BE2C (cell line): ENCODE data around the gene PPP2R5E.
A peak's percentile ranks its signal among the peaks of the same experiment; 100 is the strongest.
"Not testable (repeated sequence)": the region's sequence is repeated elsewhere in the genome, so short reads cannot be mapped to it uniquely, and the experiment has no call there.

ENCODE experiments used
- DNase-seq: peaks from one replicate; pipeline ENCODE4 v3.0.0-alpha.2; 2020
- H3K27me3 ChIP-seq: fragments of 250-450 bp; sonication (Bioruptor Pico); 2 replicates; pipeline ENCODE4 v1.5.1; 2020; ENCODE audit warnings: mild to moderate bottlenecking
- H3K36me3 ChIP-seq: fragments of 250-450 bp; sonication (Bioruptor Pico); 2 replicates; pipeline ENCODE4 v1.5.1; 2020; ENCODE audit warnings: mild to moderate bottlenecking
- H3K4me1 ChIP-seq: fragments of 250-450 bp; sonication (Bioruptor Pico); 2 replicates; pipeline ENCODE4 v1.5.1; 2020
- H3K4me3 ChIP-seq: 2 replicates; pipeline ENCODE4 v1.5.1; 2011; ENCODE audit warnings: low read depth, low read length
- H3K9me3 ChIP-seq: fragments of 250-450 bp; sonication (Bioruptor Pico); 2 replicates; pipeline ENCODE4 v1.5.1; 2020
- TF ChIP-seq, protein P1 (sequence below): IDR thresholded peaks from 2 replicates; pipeline ENCODE4 v1.5.1; 2012; ENCODE audit warnings: mild to moderate bottlenecking, low read depth, low read length

Gene PPP2R5E

DNA sequence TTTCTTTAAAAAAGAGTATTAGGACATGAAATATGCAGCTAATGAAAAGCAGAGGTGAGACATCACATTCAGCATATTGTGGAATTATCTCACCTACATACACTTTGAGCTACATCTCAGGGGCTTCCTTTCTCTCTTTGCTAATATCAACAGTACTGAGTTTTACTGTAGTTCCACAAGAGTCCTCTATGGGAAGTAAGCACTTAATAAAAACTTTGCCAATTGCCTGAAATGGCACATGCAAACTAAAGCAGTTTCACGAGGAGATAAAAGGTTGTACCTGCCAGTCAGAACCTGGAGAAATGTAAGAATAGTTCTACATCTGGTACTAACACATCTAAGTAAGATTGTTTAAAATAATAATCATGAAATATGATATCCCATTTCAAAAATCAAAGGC is 150.9 kb downstream of the PPP2R5E start:
- no peak overlapping the region for H3K4me3 ChIP-seq
- H3K9me3 ChIP-seq: no peaks in the 10 kb centered on the region
- TF ChIP-seq, protein P1, sequence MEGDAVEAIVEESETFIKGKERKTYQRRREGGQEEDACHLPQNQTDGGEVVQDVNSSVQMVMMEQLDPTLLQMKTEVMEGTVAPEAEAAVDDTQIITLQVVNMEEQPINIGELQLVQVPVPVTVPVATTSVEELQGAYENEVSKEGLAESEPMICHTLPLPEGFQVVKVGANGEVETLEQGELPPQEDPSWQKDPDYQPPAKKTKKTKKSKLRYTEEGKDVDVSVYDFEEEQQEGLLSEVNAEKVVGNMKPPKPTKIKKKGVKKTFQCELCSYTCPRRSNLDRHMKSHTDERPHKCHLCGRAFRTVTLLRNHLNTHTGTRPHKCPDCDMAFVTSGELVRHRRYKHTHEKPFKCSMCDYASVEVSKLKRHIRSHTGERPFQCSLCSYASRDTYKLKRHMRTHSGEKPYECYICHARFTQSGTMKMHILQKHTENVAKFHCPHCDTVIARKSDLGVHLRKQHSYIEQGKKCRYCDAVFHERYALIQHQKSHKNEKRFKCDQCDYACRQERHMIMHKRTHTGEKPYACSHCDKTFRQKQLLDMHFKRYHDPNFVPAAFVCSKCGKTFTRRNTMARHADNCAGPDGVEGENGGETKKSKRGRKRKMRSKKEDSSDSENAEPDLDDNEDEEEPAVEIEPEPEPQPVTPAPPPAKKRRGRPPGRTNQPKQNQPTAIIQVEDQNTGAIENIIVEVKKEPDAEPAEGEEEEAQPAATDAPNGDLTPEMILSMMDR: no peak
- H3K4me1 ChIP-seq: no peaks in the 10 kb centered on the region
- no peaks in the 10 kb centered on the region for H3K27me3 ChIP-seq
- H3K36me3 ChIP-seq: peaks cover 22% of the 10 kb centered on the region
- no peak for DNase-seq

DNA sequence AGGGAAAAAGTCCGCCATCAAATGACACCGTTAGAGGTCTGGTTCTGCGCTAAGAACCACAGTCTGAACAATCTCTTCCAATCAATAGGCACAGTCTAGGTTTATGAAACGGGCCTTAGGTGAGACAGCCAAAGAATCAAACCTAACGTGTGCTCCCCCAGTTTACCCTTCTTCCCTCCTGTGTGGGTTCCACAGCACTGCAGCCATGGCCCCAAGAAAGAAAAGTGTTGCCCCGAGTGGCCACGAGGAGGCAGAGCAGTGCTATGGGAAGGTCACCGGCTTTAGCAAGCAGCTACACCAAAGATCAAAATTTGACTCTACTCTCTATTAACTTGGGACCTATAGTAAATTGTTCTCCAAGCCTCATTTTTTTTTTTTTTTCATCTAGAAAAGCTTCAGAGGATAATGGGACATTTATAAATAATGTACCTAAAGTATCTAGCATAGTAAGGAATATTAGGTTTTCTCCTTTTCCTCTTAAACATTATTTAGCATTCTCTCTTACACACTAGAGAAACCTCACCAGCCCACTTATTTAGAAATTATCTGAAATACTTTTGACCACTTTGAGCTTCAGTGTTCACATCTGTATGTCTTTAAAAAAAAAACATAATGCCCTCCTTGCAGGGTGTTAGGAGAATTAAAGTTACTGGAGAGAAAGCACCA is 154.3 kb downstream of the PPP2R5E start:
- TF ChIP-seq, protein P1: peak; percentile 93
- Histone ChIP-seq H3K4me3 (no peak overlapping the region), H3K4me1 (no peaks in the 10 kb centered on the region), H3K9me3 (no peaks in the 10 kb centered on the region), H3K36me3 (peaks cover 21% of the 10 kb centered on the region), H3K27me3 (no peaks in the 10 kb centered on the region)
- peak; percentile 69 for DNase-seq

DNA sequence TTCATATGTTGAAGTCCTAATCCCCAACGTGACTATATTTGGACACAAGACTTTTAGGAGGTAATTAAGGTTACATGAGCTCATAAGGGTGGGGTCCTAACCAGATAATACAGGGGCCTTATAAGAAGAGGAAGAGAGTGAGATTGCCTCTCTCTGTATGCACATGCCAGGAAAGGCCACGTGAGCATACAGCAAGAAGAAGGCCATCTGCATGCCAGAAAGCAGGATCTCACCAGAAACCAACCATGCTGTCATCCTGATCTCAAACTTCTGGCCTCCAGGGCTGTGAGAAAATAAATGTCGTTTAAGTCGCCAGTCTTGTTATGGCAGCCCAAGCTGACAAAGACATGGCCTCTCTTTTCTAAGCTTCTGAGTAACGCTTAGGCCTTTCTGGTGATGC is 155.5 kb downstream of the PPP2R5E start:
- Histone ChIP-seq H3K4me1 (no peaks in the 10 kb centered on the region), H3K27me3 (no peaks in the 10 kb centered on the region), H3K4me3 (no peak overlapping the region), H3K36me3 (peaks cover 28% of the 10 kb centered on the region), H3K9me3 (no peaks in the 10 kb centered on the region)
- TF ChIP-seq, protein P1: no peak
- no peak for DNase-seq

DNA sequence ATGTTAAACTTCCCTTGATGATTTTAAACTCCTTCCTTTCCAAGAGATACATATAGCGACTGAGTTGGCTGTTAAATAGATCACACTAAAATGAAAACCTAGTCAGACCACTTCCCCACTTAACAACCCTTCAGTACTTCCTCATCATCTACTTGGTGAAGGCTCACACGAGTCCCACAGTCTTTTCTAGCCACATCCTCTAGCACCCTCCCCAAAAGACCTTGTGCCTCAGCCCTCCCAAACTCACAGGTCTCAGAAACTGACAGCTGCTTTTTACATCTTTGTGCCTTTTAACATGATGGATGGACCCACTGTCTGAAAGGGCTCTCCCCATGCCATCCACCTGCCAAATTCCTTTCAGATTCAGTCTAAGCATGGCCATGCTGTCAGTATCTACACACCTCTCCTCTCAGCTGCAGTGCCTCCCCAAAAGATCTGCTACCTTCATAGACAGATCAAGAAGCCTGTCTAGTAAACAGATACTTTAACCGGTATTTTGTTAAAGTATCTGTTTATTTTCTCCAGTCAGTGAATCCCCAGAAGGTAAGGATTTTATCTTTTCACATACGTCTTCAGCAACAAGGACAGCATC is 159.3 kb downstream of the PPP2R5E start:
- Histone ChIP-seq H3K4me1 (no peaks in the 10 kb centered on the region), H3K36me3 (peaks cover 40% of the 10 kb centered on the region), H3K4me3 (no peak overlapping the region), H3K9me3 (no peaks in the 10 kb centered on the region), H3K27me3 (no peaks in the 10 kb centered on the region)
- DNase-seq: no peak
- TF ChIP-seq, protein P1: no peak

DNA sequence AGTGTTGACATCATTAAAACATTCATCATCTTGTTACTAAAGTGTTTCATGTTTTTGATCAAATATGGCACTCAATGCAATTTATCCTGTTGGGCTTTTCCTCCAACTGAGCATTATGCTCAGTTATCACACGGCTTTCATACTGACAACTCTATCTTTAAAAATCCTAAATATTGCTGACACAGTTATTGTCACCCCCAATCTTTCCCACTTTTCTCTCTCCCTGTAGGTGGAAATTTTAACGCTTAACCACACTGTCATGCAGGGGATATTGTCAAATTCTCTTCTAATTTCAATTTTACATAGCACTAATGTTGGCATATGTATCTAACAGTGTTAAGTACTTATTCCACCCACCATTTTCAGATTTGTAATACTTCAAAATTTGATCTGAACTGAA is 164.7 kb downstream of the PPP2R5E start:
- Histone ChIP-seq H3K4me3 (no peak overlapping the region), H3K27me3 (no peaks in the 10 kb centered on the region), H3K36me3 (peaks cover 32% of the 10 kb centered on the region), H3K4me1 (no peaks in the 10 kb centered on the region), H3K9me3 (no peaks in the 10 kb centered on the region)
- TF ChIP-seq, protein P1: no peak
- DNase-seq: no peak

DNA sequence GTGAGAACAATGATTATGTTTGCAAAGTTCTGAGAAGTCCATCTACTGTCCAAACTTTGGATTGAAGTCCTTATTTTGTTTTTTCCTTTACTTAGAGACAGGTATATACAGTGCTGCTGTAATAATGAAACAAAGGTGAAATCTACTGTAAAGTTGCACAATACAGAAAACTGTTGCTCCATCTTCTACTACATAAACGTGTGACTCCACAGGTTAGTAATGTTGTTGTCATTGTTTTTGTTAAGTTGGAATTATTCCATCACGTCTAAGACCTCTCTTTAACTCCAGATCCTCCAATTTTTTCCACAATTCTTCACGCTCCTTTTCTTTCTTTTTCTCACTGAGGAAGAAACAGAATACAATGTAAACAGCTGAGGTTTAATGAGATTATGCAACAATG is 167.4 kb downstream of the PPP2R5E start:
- Histone ChIP-seq H3K27me3 (no peaks in the 10 kb centered on the region), H3K4me1 (no peaks in the 10 kb centered on the region), H3K36me3 (peaks cover 14% of the 10 kb centered on the region), H3K4me3 (no peak overlapping the region), H3K9me3 (no peaks in the 10 kb centered on the region)
- no peak for DNase-seq
- TF ChIP-seq, protein P1: no peak

DNA sequence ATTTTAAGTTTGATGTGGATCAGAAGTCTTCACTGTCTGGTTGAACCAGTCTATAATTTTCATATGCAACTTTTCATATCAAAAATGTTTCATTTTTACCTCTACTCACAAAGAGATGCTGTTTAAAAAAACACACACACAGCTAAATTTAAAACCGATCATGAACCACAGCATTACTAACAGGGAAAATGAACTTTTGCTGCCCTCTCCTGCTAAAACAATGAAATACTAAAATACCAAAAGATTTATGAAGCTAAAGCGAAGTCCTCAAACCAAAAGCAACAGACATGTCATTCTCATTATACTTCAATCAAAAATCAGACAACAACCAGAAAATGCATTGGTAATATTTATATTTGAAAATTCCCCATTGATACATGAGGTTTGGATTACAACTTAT is 171.6 kb downstream of the PPP2R5E start:
- not testable (repeated sequence) for H3K27me3 ChIP-seq, H3K4me1 ChIP-seq, DNase-seq, H3K4me3 ChIP-seq, H3K36me3 ChIP-seq, H3K9me3 ChIP-seq
